Measurements from ENCODE around the gene FAM120A. TPM values are rescaled to one million over a fixed set of nuclear protein-coding genes. Genes with fewer than 3 reads are reported as not detected.
A peak's percentile ranks its signal among the peaks of the same experiment; 100 is the strongest.

The FAM120A gene
- total and polyA plus RNA-seq, 2 of the 13 experiments (the other 11 are each of a cell fraction or from before 2014, with no cell fraction given) = 41.3 to 44.4 TPM

DNA sequence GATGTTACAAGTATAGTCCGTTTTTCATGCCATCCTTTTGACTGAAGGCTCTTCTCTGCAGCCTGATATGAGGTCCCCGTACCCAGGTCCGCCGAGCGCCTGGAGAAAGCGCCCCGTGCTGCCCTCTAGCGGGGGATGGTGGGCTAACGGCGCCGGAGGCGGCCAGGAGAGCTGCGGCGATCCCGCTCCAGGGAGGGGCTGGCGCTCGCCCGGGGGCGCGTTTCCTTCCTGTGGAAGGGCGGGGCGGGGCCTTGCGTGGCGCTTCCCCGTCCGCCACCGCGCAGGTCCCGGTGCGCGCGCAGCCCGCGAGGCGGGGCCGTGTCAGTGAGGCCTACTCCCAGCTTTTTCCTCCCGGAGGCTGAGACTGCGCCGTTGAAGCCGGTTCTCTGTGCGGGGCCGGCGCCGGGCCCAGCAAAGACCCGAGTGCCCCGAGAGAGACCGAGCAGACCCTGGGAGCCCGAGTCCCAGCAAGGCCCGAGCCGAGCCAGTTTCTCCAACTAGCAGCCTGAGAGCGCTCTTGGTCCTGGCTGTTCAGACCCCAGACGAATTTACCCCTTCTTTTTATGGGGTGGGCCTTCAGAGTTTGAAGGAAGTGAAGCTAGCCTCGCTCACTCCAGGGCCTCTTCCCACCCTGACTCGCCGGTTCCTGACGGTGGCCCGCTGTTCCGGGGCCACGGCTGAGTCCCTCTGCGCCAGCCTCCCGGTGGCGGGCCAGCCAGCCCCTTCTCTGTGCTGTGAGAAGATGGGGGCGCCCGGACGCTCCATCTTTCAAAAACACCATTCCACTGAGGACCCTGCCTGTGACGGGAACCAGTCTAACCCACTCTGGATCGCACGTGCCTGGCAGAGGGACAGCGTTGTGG, 115.2 kb downstream of the FAM120A start (continued):
- TF ChIP-seq KLF16 (CRISPR knock-in tag; IDR thresholded peaks at IDR 0.05) = peak in 1 of 2 experiments; percentile 80; a peak in 2 of 4 replicates
- TF ChIP-seq, protein P1, sequence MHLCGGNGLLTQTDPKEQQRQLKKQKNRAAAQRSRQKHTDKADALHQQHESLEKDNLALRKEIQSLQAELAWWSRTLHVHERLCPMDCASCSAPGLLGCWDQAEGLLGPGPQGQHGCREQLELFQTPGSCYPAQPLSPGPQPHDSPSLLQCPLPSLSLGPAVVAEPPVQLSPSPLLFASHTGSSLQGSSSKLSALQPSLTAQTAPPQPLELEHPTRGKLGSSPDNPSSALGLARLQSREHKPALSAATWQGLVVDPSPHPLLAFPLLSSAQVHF (CRISPR knock-in tag; IDR thresholded peaks at IDR 0.05) = no peak
- TF ChIP-seq MED1 (CRISPR knock-in tag; IDR thresholded peaks at IDR 0.05) = peak; percentile 78
- 0 out of 2 replicates have a peak, but pooled peaks have one; percentile 51 for TF ChIP-seq NFKBIZ (CRISPR knock-in tag; IDR thresholded peaks at IDR 0.05)
- peak; percentile 78 for TF ChIP-seq HNRNPLL (IDR thresholded peaks at IDR 0.05; ENCODE audit: low read depth, low read length, poor library complexity, severe bottlenecking)
- 0 out of 2 replicates have a peak, but pooled peaks have one; percentile 67 for TF ChIP-seq TP53 (CRISPR knock-in tag; conservative IDR thresholded peaks at IDR 0.05)
- no peak for TF ChIP-seq POLR2AphosphoS2 (IDR thresholded peaks at IDR 0.05; ENCODE audit: low read depth, low read length)
- no peak for TF ChIP-seq ZNF326 (CRISPR knock-in tag; IDR thresholded peaks at IDR 0.05; ENCODE audit: borderline replicate concordance)
- peak; percentile 86 for TF ChIP-seq ZNF776 (CRISPR knock-in tag; IDR thresholded peaks at IDR 0.05)
- TF ChIP-seq KDM2A (CRISPR knock-in tag; IDR thresholded peaks at IDR 0.05; ENCODE audit: borderline replicate concordance, low read depth) = peak; percentile 99
- TF ChIP-seq, protein P2, sequence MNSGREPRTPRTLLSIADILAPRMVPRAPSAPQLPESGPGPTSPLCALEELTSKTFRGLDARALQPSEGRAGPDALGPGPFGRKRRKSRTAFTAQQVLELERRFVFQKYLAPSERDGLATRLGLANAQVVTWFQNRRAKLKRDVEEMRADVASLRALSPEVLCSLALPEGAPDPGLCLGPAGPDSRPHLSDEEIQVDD (CRISPR knock-in tag; IDR thresholded peaks at IDR 0.05; ENCODE audit: borderline replicate concordance) = no peak
- no peak for TF ChIP-seq SIX1 (CRISPR knock-in tag; IDR thresholded peaks at IDR 0.05; ENCODE audit: borderline replicate concordance)
- peak; percentile 76 for TF ChIP-seq ZNF317 (CRISPR knock-in tag; IDR thresholded peaks at IDR 0.05)
- no peak for TF ChIP-seq SRY (CRISPR knock-in tag; IDR thresholded peaks at IDR 0.05)
- TF ChIP-seq IRF2 (CRISPR knock-in tag; IDR thresholded peaks at IDR 0.05) = peak; percentile 84
- TF ChIP-seq ZFP37 (CRISPR knock-in tag; IDR thresholded peaks at IDR 0.05; ENCODE audit: borderline replicate concordance) = 0 out of 2 replicates have a peak, but pooled peaks have one; percentile 71
- TF ChIP-seq GLI4 (CRISPR knock-in tag; IDR thresholded peaks at IDR 0.05; ENCODE audit: borderline replicate concordance) = no peak
- no peak for TF ChIP-seq RORA (CRISPR knock-in tag; IDR thresholded peaks at IDR 0.05)
- TF ChIP-seq, protein P3, sequence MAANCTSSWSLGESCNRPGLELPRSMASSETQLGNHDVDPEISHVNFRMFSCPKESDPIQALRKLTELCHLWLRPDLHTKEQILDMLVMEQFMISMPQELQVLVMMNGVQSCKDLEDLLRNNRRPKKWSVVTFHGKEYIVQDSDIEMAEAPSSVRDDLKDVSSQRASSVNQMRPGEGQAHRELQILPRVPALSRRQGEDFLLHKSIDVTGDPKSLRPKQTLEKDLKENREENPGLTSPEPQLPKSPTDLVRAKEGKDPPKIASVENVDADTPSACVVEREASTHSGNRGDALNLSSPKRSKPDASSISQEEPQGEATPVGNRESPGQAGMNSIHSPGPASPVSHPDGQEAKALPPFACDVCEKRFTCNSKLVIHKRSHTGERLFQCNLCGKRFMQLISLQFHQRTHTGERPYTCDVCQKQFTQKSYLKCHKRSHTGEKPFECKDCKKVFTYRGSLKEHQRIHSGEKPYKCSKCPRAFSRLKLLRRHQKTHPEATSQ (CRISPR knock-in tag; IDR thresholded peaks at IDR 0.05; ENCODE audit: borderline replicate concordance) = 0 out of 2 replicates have a peak, but pooled peaks have one; percentile 56
- 0 out of 2 replicates have a peak, but pooled peaks have one; percentile 78 for TF ChIP-seq ZNF674 (CRISPR knock-in tag; IDR thresholded peaks at IDR 0.05; ENCODE audit: low read depth)
- TF ChIP-seq RFX5 (IDR thresholded peaks at IDR 0.05; ENCODE audit: low read depth, low read length) = no peak
- TF ChIP-seq NR3C1 (CRISPR knock-in tag; IDR thresholded peaks at IDR 0.05) = no peak
- TF ChIP-seq, protein P4, sequence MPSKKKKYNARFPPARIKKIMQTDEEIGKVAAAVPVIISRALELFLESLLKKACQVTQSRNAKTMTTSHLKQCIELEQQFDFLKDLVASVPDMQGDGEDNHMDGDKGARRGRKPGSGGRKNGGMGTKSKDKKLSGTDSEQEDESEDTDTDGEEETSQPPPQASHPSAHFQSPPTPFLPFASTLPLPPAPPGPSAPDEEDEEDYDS (CRISPR knock-in tag; IDR thresholded peaks at IDR 0.05) = peak; percentile 50; the same call in 1 of the 2 replicates
- TF ChIP-seq ZNF207 (IDR thresholded peaks at IDR 0.05; ENCODE audit: borderline replicate concordance) = no peak
- TF ChIP-seq JARID2 (CRISPR knock-in tag; IDR thresholded peaks at IDR 0.05; ENCODE audit: insufficient replicate concordance) = no peak
- TF ChIP-seq, protein P5, sequence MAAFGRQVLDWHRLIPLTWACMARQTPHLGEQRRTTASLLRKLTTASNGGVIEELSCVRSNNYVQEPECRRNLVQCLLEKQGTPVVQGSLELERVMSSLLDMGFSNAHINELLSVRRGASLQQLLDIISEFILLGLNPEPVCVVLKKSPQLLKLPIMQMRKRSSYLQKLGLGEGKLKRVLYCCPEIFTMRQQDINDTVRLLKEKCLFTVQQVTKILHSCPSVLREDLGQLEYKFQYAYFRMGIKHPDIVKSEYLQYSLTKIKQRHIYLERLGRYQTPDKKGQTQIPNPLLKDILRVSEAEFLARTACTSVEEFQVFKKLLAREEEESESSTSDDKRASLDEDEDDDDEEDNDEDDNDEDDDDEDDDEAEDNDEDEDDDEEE (CRISPR knock-in tag; IDR thresholded peaks at IDR 0.05) = peak; percentile 88
- peak; percentile 85 for TF ChIP-seq KAT8 (CRISPR knock-in tag; IDR thresholded peaks at IDR 0.05)

Measured in HepG2 (cell line).